ENCODE measurements around the gene ENKUR.

- TF ChIP-seq, protein P1, sequence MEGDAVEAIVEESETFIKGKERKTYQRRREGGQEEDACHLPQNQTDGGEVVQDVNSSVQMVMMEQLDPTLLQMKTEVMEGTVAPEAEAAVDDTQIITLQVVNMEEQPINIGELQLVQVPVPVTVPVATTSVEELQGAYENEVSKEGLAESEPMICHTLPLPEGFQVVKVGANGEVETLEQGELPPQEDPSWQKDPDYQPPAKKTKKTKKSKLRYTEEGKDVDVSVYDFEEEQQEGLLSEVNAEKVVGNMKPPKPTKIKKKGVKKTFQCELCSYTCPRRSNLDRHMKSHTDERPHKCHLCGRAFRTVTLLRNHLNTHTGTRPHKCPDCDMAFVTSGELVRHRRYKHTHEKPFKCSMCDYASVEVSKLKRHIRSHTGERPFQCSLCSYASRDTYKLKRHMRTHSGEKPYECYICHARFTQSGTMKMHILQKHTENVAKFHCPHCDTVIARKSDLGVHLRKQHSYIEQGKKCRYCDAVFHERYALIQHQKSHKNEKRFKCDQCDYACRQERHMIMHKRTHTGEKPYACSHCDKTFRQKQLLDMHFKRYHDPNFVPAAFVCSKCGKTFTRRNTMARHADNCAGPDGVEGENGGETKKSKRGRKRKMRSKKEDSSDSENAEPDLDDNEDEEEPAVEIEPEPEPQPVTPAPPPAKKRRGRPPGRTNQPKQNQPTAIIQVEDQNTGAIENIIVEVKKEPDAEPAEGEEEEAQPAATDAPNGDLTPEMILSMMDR (IDR thresholded peaks at IDR 0.05; ENCODE audit: borderline replicate concordance, extremely low read depth, low read length, poor library complexity, severe bottlenecking): no peak
- no peak for TF ChIP-seq EZH2 (IDR thresholded peaks at IDR 0.05; ENCODE audit: borderline replicate concordance, low read depth, low read length, severe bottlenecking)
These were observed 32.5 kb upstream of the ENKUR start for GRCh38 chr10:25048450-25048849.

Measured in DND-41 (cell line).